CD14-positive monocyte (primary cell): ENCODE results near the gene C17orf50. TPM values are rescaled to one million over a fixed set of nuclear protein-coding genes. Genes with fewer than 3 reads are reported as not detected.

Source experiments
- DNase-seq, 3 donors: peaks; one replicate each; pipeline ENCODE4 v3.0.0-alpha.2; 2011 to 2022
- H2AFZ ChIP-seq: 2 replicates; pipeline ENCODE4 v1.6.0; 2012; ENCODE audit warnings: mild to moderate bottlenecking, low read depth, low read length, inconsistent platforms; ENCODE audit not compliant: insufficient read depth, poor library complexity, severe bottlenecking
- H3K27ac ChIP-seq, 2 donors: 1 replicate in 1 of 2; 2 replicates in 1 of 2; pipeline ENCODE4 v1.5.1; 2012 to 2013; ENCODE audit warnings: low read length in 2 of 2, control low read depth in 1 of 2, inconsistent platforms in 1 of 2, low read depth in 1 of 2, mild to moderate bottlenecking in 1 of 2
- H3K27me3 ChIP-seq, 2 donors: one replicate each; pipeline versions ENCODE4 v1.6.0 to v1.6.1; 2011 to 2013; ENCODE audit warnings: low read length in 2 of 2; ENCODE audit not compliant: control insufficient read depth in 2 of 2, insufficient read depth in 2 of 2
- H3K36me3 ChIP-seq, 2 donors: replicated peaks in 1 of 2; 1 replicate in 1 of 2; 2 replicates in 1 of 2; pipeline versions ENCODE4 v1.5.1 to v1.6.1; 2012 to 2013; ENCODE audit warnings: low read length in 2 of 2, control low read depth in 1 of 2, inconsistent platforms in 1 of 2, mild to moderate bottlenecking in 1 of 2; ENCODE audit not compliant: insufficient read depth in 2 of 2, control insufficient read depth in 1 of 2
- H3K4me1 ChIP-seq, 2 donors: 1 replicate in 1 of 2; 2 replicates in 1 of 2; pipeline versions ENCODE4 v1.5.1 to v1.6.1; 2012 to 2013; ENCODE audit warnings: low read length in 2 of 2, control low read depth in 1 of 2, inconsistent platforms in 1 of 2, mild to moderate bottlenecking in 1 of 2, moderate library complexity in 1 of 2; ENCODE audit not compliant: insufficient read depth in 2 of 2, control insufficient read depth in 1 of 2
- H3K4me2 ChIP-seq: replicated peaks from 2 replicates; pipeline ENCODE3; 2012; ENCODE audit warnings: low read length, moderate library complexity, mild to moderate bottlenecking; ENCODE audit not compliant: poor library complexity, severe bottlenecking; ENCODE audit errors: extremely low read depth
- H3K4me3 ChIP-seq, 3 experiments: fragments of 200-600 bp in 1 of 3; sonication (generic) in 1 of 3; replicated peaks in 1 of 3; 1 replicate in 2 of 3; 2 replicates in 1 of 3; pipeline ENCODE4 v1.5.1; 2011 to 2013; ENCODE audit warnings: low read length in 3 of 3, mild to moderate bottlenecking in 3 of 3, control low read depth in 2 of 3, low read depth in 2 of 3, inconsistent platforms in 1 of 3, moderate library complexity in 1 of 3
- H3K79me2 ChIP-seq: 2 replicates; pipeline ENCODE4 v1.6.0; 2012; ENCODE audit warnings: mild to moderate bottlenecking, control low read depth, inconsistent platforms, low read length, moderate library complexity; ENCODE audit not compliant: insufficient read depth
- H3K9ac ChIP-seq: 2 replicates; pipeline ENCODE4 v1.6.0; 2017; ENCODE audit warnings: low read length, mild to moderate bottlenecking; ENCODE audit not compliant: insufficient read depth, poor library complexity, severe bottlenecking
- H3K9me3 ChIP-seq, 2 donors: replicated peaks in 1 of 2; 1 replicate in 1 of 2; 2 replicates in 1 of 2; pipeline versions ENCODE4 v1.5.1 to v1.6.1; 2012 to 2013; ENCODE audit warnings: low read length in 2 of 2, control low read depth in 1 of 2; ENCODE audit not compliant: control insufficient read depth in 1 of 2, insufficient read depth in 1 of 2
- H4K20me1 ChIP-seq: 2 replicates; pipeline ENCODE4 v1.6.0; 2012; ENCODE audit warnings: mild to moderate bottlenecking, low read length, control low read depth, moderate library complexity; ENCODE audit not compliant: insufficient read depth
- H3K27ac Mint-ChIP-seq, 7 donors: one replicate each; pipeline ENCODE4 v1.8.0; 2020; ENCODE audit warnings: mild to moderate bottlenecking in 7 of 7, mixed read lengths in 7 of 7, moderate library complexity in 6 of 7, inconsistent platforms in 2 of 7
- H3K27me3 Mint-ChIP-seq, 3 donors: one replicate each; pipeline ENCODE4 v1.8.0; 2021 to 2022; ENCODE audit warnings: low read depth in 3 of 3, mild to moderate bottlenecking in 3 of 3, mixed read lengths in 3 of 3, moderate library complexity in 3 of 3, inconsistent platforms in 1 of 3
- H3K36me3 Mint-ChIP-seq, 2 donors: one replicate each; pipeline ENCODE4 v1.8.0; 2020; ENCODE audit warnings: mixed read lengths in 2 of 2, inconsistent platforms in 1 of 2, mild to moderate bottlenecking in 1 of 2
- H3K4me1 Mint-ChIP-seq: one replicate; pipeline ENCODE4 v1.8.0; 2020; ENCODE audit warnings: mild to moderate bottlenecking, mixed read lengths
- H3K4me3 Mint-ChIP-seq, 2 donors: one replicate each; pipeline ENCODE4 v1.8.0; 2020; ENCODE audit warnings: mild to moderate bottlenecking in 2 of 2, mixed read lengths in 2 of 2, moderate library complexity in 1 of 2
- H3K9me3 Mint-ChIP-seq, 7 donors: one replicate each; pipeline ENCODE4 v1.8.0; 2020 to 2022; ENCODE audit warnings: mixed read lengths in 7 of 7, mild to moderate bottlenecking in 6 of 7, moderate library complexity in 6 of 7, inconsistent platforms in 2 of 7
- WGBS: methylation state at CpG from one replicate; pipeline ENCODE4 v1.1.5; 2013; ENCODE audit warnings: missing lambda C conversion rate; ENCODE audit not compliant: insufficient coverage; 5-methylcytosine and 5-hydroxymethylcytosine counted together
- intact Hi-C, 2 donors: fragments of 100-400 bp; cut with micrococcal nuclease; formaldehyde crosslinking; loops; one replicate each; pipeline versions ENCODE4 v1.15.0 to v1.15.1; 2023
- polyA plus RNA-seq, 3 donors: library from polyadenylated mRNA; depleted of rRNA in 1 of 3; unstranded in 2 of 3; stranded (reverse) in 1 of 3; fragments of 300-500 nt in 2 of 3; fragments of >200 nt in 1 of 3; fragmentation: Illumina TruSeq in 2 of 3; gene quantifications; 1 replicate in 2 of 3; 2 replicates in 1 of 3; pipeline ENCODE4 v1.2.3, GENCODE V29; 2012 to 2021
- TF ChIP-seq, protein P1 (sequence below): fragments of 200-600 bp; IDR thresholded peaks from one replicate; pipeline ENCODE4 v1.8.0; 2022; ENCODE audit warnings: antibody characterized with exemption, mild to moderate bottlenecking

The C17orf50 gene
- polyA plus RNA-seq, 3 donors: 0.23 TPM; not detected in 2

DNA sequence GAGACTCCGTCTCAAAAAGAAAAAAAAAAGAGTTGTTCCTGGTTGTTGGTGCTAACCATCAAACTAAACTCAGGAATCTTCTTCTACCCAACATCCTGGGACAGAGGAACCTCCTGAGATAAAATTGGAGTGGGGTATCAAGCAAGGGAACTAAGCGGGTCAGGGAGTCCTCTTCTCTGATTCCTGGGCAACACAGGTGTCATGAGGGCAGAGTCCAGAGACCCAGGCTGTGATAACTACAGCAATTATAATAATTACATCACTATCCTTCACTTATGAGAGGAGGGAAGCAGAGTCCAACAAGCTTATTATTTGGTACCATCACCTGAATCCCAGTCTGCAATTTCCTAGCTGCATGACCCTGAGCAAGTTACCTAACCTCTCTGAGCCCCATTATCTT is 8.1 kb downstream of the C17orf50 start:
- peaks cover 22 to 37% (median 26%) of the 10 kb centered on the region in 3 donors for H3K27me3 Mint-ChIP-seq
- H3K4me1 Mint-ChIP-seq: peaks cover 8% of the 10 kb centered on the region
- Histone ChIP-seq H3K9me3 (no peaks in the 10 kb centered on the region), H3K4me2 (no peak overlapping the region), H2AFZ (no peak overlapping the region), H3K27ac (no peak overlapping the region), H4K20me1 (no peaks in the 10 kb centered on the region), H3K4me1 (peaks cover 9 to 12% of the 10 kb centered on the region in 2 donors), H3K36me3 (no peaks in the 10 kb centered on the region), H3K79me2 (no peaks in the 10 kb centered on the region), H3K27me3 (peaks cover 3 to 20% of the 10 kb centered on the region in 2 donors), H3K9ac (no peak overlapping the region), H3K4me3 (no peak overlapping the region)
- no peaks in the 10 kb centered on the region for H3K36me3 Mint-ChIP-seq
- intact Hi-C loops: no loop called here
- no peak for DNase-seq
- no peak overlapping the region for H3K27ac Mint-ChIP-seq
- H3K9me3 Mint-ChIP-seq: peaks cover 0 to 6% (median 2%) of the 10 kb centered on the region in 7 donors
- TF ChIP-seq, protein P1, sequence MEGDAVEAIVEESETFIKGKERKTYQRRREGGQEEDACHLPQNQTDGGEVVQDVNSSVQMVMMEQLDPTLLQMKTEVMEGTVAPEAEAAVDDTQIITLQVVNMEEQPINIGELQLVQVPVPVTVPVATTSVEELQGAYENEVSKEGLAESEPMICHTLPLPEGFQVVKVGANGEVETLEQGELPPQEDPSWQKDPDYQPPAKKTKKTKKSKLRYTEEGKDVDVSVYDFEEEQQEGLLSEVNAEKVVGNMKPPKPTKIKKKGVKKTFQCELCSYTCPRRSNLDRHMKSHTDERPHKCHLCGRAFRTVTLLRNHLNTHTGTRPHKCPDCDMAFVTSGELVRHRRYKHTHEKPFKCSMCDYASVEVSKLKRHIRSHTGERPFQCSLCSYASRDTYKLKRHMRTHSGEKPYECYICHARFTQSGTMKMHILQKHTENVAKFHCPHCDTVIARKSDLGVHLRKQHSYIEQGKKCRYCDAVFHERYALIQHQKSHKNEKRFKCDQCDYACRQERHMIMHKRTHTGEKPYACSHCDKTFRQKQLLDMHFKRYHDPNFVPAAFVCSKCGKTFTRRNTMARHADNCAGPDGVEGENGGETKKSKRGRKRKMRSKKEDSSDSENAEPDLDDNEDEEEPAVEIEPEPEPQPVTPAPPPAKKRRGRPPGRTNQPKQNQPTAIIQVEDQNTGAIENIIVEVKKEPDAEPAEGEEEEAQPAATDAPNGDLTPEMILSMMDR: no peak
- H3K4me3 Mint-ChIP-seq: no peak overlapping the region
- WGBS: no CpG with 5 or more reads among the region's 2 CpGs

DNA sequence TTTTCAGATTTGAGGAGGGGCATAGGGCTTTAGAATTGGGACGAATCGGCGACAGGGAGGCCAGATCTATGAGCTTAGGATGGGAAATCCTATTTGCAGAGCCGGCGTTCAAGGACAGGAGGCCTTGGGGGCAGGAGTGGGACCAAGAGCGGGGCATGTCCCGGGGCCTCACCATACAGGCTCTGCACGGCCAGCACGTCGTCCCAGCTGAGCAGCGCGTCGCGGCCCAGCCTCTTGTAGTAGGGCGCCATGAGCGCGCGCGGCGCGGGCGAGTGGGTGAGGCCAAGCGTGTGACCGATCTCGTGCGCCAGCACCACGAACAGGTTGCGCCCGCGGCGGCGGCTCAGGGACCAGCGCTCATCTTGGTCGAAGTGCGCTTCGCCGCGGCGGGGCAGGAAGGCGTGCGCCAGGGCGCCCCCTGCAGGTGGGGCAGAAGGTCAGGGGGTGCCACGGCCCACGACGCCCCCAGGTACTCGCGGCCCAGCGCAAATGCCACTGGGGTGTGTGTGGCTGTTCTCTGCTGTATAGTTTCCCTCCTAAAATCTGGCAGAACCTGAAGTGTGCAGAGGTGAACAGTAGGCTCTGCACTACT is 9.3 kb downstream of the C17orf50 start:
- Histone ChIP-seq H4K20me1 (no peaks in the 10 kb centered on the region), H3K4me1 (peaks cover 0 to under 1% of the 10 kb centered on the region in 2 donors), H3K27me3 (peaks cover under 1 to 14% of the 10 kb centered on the region in 2 donors), H3K9ac (no peak overlapping the region), H3K27ac (no peak overlapping the region), H3K9me3 (no peaks in the 10 kb centered on the region), H3K36me3 (no peaks in the 10 kb centered on the region), H2AFZ (no peak overlapping the region), H3K4me3 (no peak overlapping the region), H3K4me2 (no peak overlapping the region), H3K79me2 (no peaks in the 10 kb centered on the region)
- no peaks in the 10 kb centered on the region for H3K4me1 Mint-ChIP-seq
- intact Hi-C loops: no loop called here
- no peak overlapping the region for H3K27ac Mint-ChIP-seq
- H3K4me3 Mint-ChIP-seq: no peak overlapping the region
- no peak for DNase-seq
- peaks cover 0 to 6% (median 0%) of the 10 kb centered on the region in 7 donors for H3K9me3 Mint-ChIP-seq
- TF ChIP-seq, protein P1: no peak
- WGBS: 99% methylated on average over 39 of the region's 48 CpGs
- H3K27me3 Mint-ChIP-seq: peaks cover 16 to 32% (median 18%) of the 10 kb centered on the region in 3 donors
- no peaks in the 10 kb centered on the region for H3K36me3 Mint-ChIP-seq
